GM19035 (cell line): Measurements from ENCODE around the gene MYF6.

Source experiments
- ATAC-seq: cut with Tn5 transposase; IDR thresholded peaks from one replicate; pipeline ENCODE4 v1.9.1; 2021; ENCODE audit not compliant: unreplicated experiment

Gene MYF6

GRCh38 chr12:80704420-80704819, 3.0 kb upstream of the MYF6 start:
- ATAC-seq: no peak

DNA sequence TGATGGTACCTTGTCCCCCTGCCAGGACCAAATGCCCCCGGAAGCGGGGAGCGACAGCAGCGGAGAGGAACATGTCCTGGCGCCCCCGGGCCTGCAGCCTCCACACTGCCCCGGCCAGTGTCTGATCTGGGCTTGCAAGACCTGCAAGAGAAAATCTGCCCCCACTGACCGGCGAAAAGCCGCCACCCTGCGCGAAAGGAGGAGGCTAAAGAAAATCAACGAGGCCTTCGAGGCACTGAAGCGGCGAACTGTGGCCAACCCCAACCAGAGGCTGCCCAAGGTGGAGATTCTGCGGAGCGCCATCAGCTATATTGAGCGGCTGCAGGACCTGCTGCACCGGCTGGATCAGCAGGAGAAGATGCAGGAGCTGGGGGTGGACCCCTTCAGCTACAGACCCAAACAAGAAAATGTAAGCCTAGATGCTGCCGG, 410 bp downstream of the MYF6 start:
- ATAC-seq: no peak

GRCh38 chr12:80708259-80708974, 983 bp downstream of the MYF6 start:
- no peak for ATAC-seq

GRCh38 chr12:80708975-80709328, 1.5 kb downstream of the MYF6 start:
- no peak for ATAC-seq

DNA sequence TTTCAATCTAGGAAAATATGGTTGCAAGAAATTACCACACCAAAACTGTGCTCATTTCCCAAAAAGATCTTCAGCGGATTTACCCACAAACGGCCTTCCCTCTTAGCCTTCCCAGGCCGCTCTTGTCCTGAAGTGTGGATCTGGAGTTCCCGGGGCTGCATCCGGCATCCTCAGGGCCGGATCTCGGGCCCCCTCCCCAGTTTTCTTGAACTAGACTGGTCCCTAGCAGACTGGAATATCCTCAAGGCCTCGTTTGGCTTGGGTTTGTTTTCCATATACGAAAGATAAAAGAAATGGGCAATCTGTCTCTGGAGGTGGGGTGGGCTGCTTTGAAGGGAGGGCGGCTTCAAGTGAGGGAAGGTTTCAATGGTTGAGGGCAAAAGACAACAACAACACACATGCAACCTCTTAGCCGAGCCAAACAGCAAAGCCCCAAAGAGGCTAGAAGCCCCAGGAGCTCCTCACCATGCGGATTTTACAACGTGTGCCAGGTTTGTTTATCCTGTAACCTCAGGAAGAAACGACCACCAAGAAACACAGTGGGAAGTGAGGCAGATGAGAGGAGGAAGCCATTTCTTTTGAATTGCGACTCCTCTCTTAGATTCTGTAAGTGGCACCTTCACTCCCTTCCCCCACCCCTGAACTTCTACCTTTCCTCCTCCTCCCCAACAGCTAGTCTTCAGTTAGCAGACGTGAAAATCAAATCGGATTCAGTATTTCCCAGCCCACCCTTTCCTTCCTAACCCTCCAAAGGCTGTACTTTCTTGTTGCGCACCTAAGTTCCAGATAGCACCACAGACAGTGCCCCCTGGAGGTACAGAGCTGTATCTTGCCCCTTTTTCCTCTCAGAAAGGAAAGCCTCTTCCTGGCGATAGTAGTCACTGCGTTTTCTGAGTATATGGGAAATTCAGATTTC, 2.6 kb downstream of the MYF6 start:
- peak; percentile 75 for ATAC-seq

GRCh38 chr12:80710727-80711449, 3.5 kb downstream of the MYF6 start:
- peak; percentile 41 for ATAC-seq

- no peak for ATAC-seq
Observed at GRCh38 chr12:80711866-80712265, 4.4 kb downstream of the MYF6 start.

- no peak for ATAC-seq
Observed at GRCh38 chr12:80712866-80713265, 5.4 kb downstream of the MYF6 start.

DNA sequence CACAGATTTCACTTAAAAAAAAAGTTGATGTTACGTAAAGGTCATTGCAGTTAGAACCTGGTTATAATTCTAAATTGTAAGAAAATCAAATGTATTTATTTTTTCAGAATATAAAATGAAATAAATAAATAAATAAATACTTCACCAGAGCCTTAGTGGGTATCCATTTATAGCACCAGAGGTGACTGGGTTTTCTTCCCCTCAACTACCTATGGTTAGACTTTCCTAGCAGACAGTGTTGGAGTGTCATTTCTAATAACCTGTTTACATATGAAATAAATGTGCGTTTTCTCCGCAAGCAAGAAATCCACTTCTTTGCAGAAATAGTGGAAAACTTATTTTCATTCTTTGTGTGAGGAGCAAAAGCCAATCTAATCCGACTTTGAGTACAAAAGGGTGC, 6.0 kb downstream of the MYF6 start:
- no peak for ATAC-seq

DNA sequence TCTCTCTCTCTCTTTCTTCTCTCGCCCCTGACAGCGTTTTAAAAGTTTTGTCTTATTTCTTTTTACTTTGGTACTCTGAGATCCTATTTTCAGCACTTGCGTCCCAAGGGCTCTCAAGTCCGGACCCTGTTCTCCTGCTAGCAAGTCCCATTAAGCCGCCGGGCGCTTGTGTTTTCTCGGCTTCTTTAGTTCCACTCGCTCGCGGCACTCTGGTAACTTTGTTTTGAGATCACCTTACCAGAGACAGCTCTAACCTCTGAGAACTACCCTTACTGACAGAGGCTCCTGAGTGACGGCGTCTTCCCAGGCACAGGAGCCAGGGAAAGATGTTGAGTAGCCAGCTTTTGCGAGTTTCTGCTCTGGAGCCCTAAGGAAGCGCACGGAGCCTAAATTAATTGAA, 6.6 kb downstream of the MYF6 start:
- no peak for ATAC-seq

DNA sequence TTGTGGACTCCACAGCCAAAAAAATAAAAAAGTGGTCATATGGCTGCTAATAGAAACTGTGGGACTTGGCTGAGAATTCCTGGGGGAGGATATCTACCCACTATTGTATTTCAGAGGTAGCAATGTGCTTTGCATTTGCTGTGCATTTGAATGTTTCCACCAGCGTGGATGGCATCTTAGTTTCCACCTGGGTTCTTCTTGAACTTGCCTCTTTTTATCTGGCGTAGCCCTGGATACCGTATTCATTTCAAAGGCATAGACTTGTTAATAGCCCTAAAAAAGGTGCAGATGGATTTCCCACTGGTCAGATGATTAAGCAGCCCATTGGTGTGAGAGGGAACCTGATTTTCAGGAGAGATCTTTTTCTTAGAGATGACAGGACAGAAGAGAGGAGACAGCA, 7.4 kb downstream of the MYF6 start:
- no peak for ATAC-seq

DNA sequence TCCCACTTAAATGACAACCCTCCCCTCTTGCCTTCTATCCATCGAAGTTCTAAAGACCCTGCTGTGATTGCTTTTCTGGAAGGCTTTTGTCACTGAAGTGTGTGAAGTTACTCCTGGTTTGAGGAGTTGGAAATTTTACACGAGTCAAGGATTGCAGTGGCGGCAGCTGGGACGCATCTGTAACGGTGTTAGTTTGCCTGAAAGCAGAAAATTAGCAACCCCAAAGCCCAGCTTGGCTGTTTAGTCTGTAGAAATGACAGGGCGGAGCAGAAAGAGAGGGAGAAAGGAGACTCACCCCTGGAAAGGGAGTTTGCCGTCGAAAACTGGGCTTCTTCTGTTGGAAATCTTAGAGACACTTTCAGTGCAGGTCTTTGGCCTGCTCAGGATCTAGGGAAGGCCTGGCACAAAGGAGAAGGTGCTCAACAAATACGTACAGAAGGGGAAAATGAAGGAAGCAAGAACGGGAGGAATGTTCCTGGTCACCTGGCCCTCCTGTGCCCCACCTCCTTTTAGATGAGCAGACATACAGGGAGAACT, 8.3 kb downstream of the MYF6 start:
- ATAC-seq: no peak

GRCh38 chr12:80716696-80717469, 9.4 kb downstream of the MYF6 start, which contains the start of gene MYF5:
MYF5 (plus strand) TSS chr12:80716912; CDS start chr12:80717064, 152 bp downstream.
- no peak for ATAC-seq

GRCh38 chr12:80717856-80718255, 10.4 kb downstream of the MYF6 start:
- no peak for ATAC-seq

GRCh38 chr12:80720516-80720915, 13.1 kb downstream of the MYF6 start:
- no peak for ATAC-seq

- ATAC-seq: no peak
Observed at GRCh38 chr12:80721326-80721725, 13.9 kb downstream of the MYF6 start.

- no peak for ATAC-seq
Observed at GRCh38 chr12:80745851-80746505, 38.5 kb downstream of the MYF6 start.

GRCh38 chr12:80747800-80748199, 40.4 kb downstream of the MYF6 start:
- ATAC-seq: no peak

- ATAC-seq: no peak
Observed at GRCh38 chr12:80749456-80749855, 42.0 kb downstream of the MYF6 start.

DNA sequence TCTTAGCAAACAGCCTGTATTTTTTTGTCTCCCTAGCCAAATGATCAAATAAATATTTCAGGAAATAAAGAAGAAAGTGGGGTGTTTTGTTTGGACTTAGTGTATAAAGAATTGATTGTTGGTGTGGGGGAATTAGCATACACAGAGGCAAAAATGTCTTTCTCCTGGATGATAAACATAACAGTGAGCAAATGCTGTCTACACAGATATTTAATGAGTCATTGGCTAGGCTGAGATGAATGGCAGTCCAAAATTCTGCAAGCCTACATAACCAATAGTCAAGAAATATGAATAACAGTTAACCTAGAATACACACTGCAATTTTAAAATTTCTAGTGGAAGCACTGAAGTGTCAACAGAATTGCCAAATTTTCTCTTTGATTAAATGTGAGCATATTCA, 45.0 kb downstream of the MYF6 start:
- ATAC-seq: no peak
